Ovary (tissue), 9 donors: ENCODE results near the gene RUSF1. TPM values are rescaled to one million over a fixed set of nuclear protein-coding genes. Genes with fewer than 3 reads are reported as not detected.

Source experiments
- DNase-seq, 5 donors: peaks; one replicate each; pipeline ENCODE4 v3.0.0-alpha.2; 2019 to 2020
- H3K27ac ChIP-seq, 2 donors: fragments of 200-600 bp; one replicate each; pipeline versions ENCODE4 v1.5.1 to v1.8.0; 2019 to 2022
- H3K27me3 ChIP-seq: fragments of 200-600 bp; one replicate; pipeline ENCODE4 v1.8.0; 2022
- H3K36me3 ChIP-seq: fragments of 200-600 bp; sonication (generic); one replicate; pipeline ENCODE4 v1.5.1; 2019
- H3K4me1 ChIP-seq: one replicate; pipeline ENCODE4 v1.8.1; 2013; ENCODE audit warnings: mild to moderate bottlenecking, moderate library complexity; ENCODE audit not compliant: insufficient read depth
- H3K4me3 ChIP-seq: fragments of 200-600 bp; sonication (generic); one replicate; pipeline ENCODE4 v1.5.1; 2017
- H3K9me3 ChIP-seq, 2 donors: fragments of 200-600 bp in 1 of 2; sonication (generic) in 1 of 2; one replicate each; pipeline versions ENCODE4 v1.5.1 to v1.8.1; 2013 to 2019; ENCODE audit warnings: mild to moderate bottlenecking in 1 of 2, moderate library complexity in 1 of 2
- CTCF ChIP-seq, 3 donors: fragments of 450-650 bp in 2 of 3; fragments of 200-600 bp in 1 of 3; IDR thresholded peaks; one replicate each; pipeline versions ENCODE4 v1.5.1 to v1.8.0; 2016 to 2022; ENCODE audit warnings: antibody characterized with exemption in 3 of 3, mild to moderate bottlenecking in 1 of 3
- EP300 ChIP-seq: sonication (generic); formaldehyde crosslinking; IDR thresholded peaks from one replicate; pipeline ENCODE4 v1.6.1; 2017; ENCODE audit warnings: antibody characterized with exemption
- POLR2A ChIP-seq: fragments of 450-650 bp; IDR thresholded peaks from one replicate; pipeline ENCODE4 v1.6.1; 2017; ENCODE audit warnings: antibody characterized with exemption, mild to moderate bottlenecking, moderate library complexity
- WGBS, 3 donors: extraction: QIAGEN DNeasy Blood & Tissue Kit in 1 of 3; methylation state at CpG; one replicate each; pipeline versions ENCODE4 v1.1.5 to v1.1.7; 2013 to 2017; 5-methylcytosine and 5-hydroxymethylcytosine counted together
- intact Hi-C, 4 donors: fragments of 100-400 bp; cut with DNase I; formaldehyde crosslinking; loops; one replicate each; pipeline versions ENCODE4 v1.11.0 to v1.15.1; 2022 to 2023
- polyA plus RNA-seq, 2 donors: library from polyadenylated mRNA; stranded (reverse); fragments of 200-250 nt in 1 of 2; fragments of 350-450 nt in 1 of 2; fragmentation: Illumina TruSeq in 1 of 2; extraction: RNeasy Lipid Tissue Mini Kit (QIAGEN cat#74804) in 1 of 2; gene quantifications; one replicate each; pipeline ENCODE4 v1.2.3, GENCODE V29; 2013 to 2014
- total RNA-seq, 7 donors: library from RNA; depleted of rRNA in 2 of 7; stranded (reverse); fragments of >200 nt in 2 of 7; fragmentation: NEBNext Ultra II Directional in 3 of 7; extraction: Animal tissue kit (Norgen Biotek cat#: 25700) in 3 of 7; gene quantifications; one replicate each; pipeline versions ENCODE4 v1.1.0 to v1.2.4, GENCODE V29; 2016 to 2023
- donor health status: DM: no; HTN: no; CAD: no; lungs with moderate emphysema.
- donor health status: DM: no; HTN: no; CAD: no.
- donor health status: Bipolar disorder and iron deficiency.
- donor health status: DM: yes; HTN: yes; CAD: no.
- donor health status: DM: no; HTN: no; CAD: no.
- donor health status: DM: yes; HTN: yes; CAD: no.

The RUSF1 gene
- total and polyA plus RNA-seq, 9 donors, result 39.8 to 98.4 (median 91.2) TPM

- Histone ChIP-seq H3K9me3 (no peaks in the 10 kb centered on the region), H3K4me3 (no peak overlapping the region), H3K27ac (no peak overlapping the region), H3K36me3 (no peaks in the 10 kb centered on the region), H3K4me1 (no peaks in the 10 kb centered on the region), H3K27me3 (no peaks in the 10 kb centered on the region)
- TF ChIP-seq POLR2A, result no peak
- TF ChIP-seq EP300, result no peak
- TF ChIP-seq CTCF (IDR thresholded peaks at IDR 0.05), result no peak
- no peak for DNase-seq
- intact Hi-C loops, result loop anchor here in 1 of 4 donors (10.0 kb wide), 1 partner anchor 202 kb away; no protein-coding TSS in a partner anchor
Measured at GRCh38 chr16:31502981-31503380, 5.2 kb downstream of the RUSF1 start.

- Histone ChIP-seq H3K36me3 (no peaks in the 10 kb centered on the region), H3K27ac (no peak overlapping the region), H3K4me3 (no peak overlapping the region), H3K4me1 (no peaks in the 10 kb centered on the region), H3K27me3 (no peaks in the 10 kb centered on the region), H3K9me3 (no peaks in the 10 kb centered on the region)
- intact Hi-C loops, result loop anchor here in 1 of 4 donors (10.0 kb wide), 1 partner anchor 203 kb away; no protein-coding TSS in a partner anchor
- no peak for TF ChIP-seq EP300
- no peak for TF ChIP-seq POLR2A
- TF ChIP-seq CTCF (IDR thresholded peaks at IDR 0.05), result no peak
- 61 to 81% (median 69%) methylated on average over 4 of the region's 4 CpGs for WGBS, 3 donors
- no peak for DNase-seq
Measured at GRCh38 chr16:31501966-31502348, 6.2 kb downstream of the RUSF1 start.

GRCh38 chr16:31501226-31501965 lies 6.8 kb downstream of the RUSF1 start:
- H3K4me3 ChIP-seq, result no peak overlapping the region
- intact Hi-C loops, result loop anchor here in 1 of 4 donors (10.0 kb wide), 1 partner anchor 203 kb away; no protein-coding TSS in a partner anchor
- TF ChIP-seq CTCF (IDR thresholded peaks at IDR 0.05) (no peak), EP300 (no peak), POLR2A (no peak)
- WGBS, 3 donors, result 68 to 75% (median 75%) methylated on average over 3 of the region's 3 CpGs
- H3K4me1 ChIP-seq, result no peaks in the 10 kb centered on the region
- H3K36me3 ChIP-seq, result no peaks in the 10 kb centered on the region
- H3K9me3 ChIP-seq, result no peaks in the 10 kb centered on the region
- no peak overlapping the region for H3K27ac ChIP-seq
- DNase-seq, result no peak
- H3K27me3 ChIP-seq, result no peaks in the 10 kb centered on the region

GRCh38 chr16:31499928-31500327 lies 8.3 kb downstream of the RUSF1 start:
- no peaks in the 10 kb centered on the region for H3K36me3 ChIP-seq
- no peaks in the 10 kb centered on the region for H3K9me3 ChIP-seq
- H3K4me3 ChIP-seq, result no peak overlapping the region
- no peaks in the 10 kb centered on the region for H3K4me1 ChIP-seq
- intact Hi-C loops, result loop anchor here in 1 of 4 donors (10.0 kb wide), 1 partner anchor 205 kb away; no protein-coding TSS in a partner anchor
- H3K27ac ChIP-seq, result no peak overlapping the region
- WGBS, 3 donors, result 88 to 98% (median 97%) methylated on average over 8 of the region's 8 CpGs
- TF ChIP-seq CTCF (IDR thresholded peaks at IDR 0.05), result no peak
- TF ChIP-seq EP300, result no peak
- TF ChIP-seq POLR2A, result no peak
- H3K27me3 ChIP-seq, result no peaks in the 10 kb centered on the region
- DNase-seq, result no peak
